Measurements from ENCODE around the gene EIF4E1B.

EIF4E1B gene

GRCh38 chr5:176628406-176629228, 1.9 kb upstream of the EIF4E1B start:
- DNase-seq, result no peak

GRCh38 chr5:176629317-176629852, 1.1 kb upstream of the EIF4E1B start:
- DNase-seq, result no peak

- DNase-seq, result no peak
These were observed 277 bp downstream of the EIF4E1B start for GRCh38 chr5:176630681-176631222.

GRCh38 chr5:176631383-176632200, 1.1 kb downstream of the EIF4E1B start:
- peak; percentile 90 for DNase-seq

- DNase-seq, result no peak
These were observed 2.3 kb downstream of the EIF4E1B start for GRCh38 chr5:176632745-176633144.

- DNase-seq, result no peak
These were observed 3.1 kb downstream of the EIF4E1B start for GRCh38 chr5:176633598-176633997.

- no peak for DNase-seq
These were observed 6.0 kb downstream of the EIF4E1B start for GRCh38 chr5:176636426-176636825.

GRCh38 chr5:176637556-176637955, 7.1 kb downstream of the EIF4E1B start:
- DNase-seq, result no peak

GRCh38 chr5:176638437-176638836, 8.0 kb downstream of the EIF4E1B start:
- no peak for DNase-seq

GRCh38 chr5:176639208-176639607, 8.7 kb downstream of the EIF4E1B start:
- no peak for DNase-seq

- DNase-seq, result peak; percentile 99
These were observed 9.5 kb downstream of the EIF4E1B start for GRCh38 chr5:176639981-176640380.

- DNase-seq, result no peak
These were observed 10.1 kb downstream of the EIF4E1B start for GRCh38 chr5:176640616-176641015.

GRCh38 chr5:176642675-176643490, 12.4 kb downstream of the EIF4E1B start:
- no peak for DNase-seq

- DNase-seq, result no peak
These were observed 13.2 kb downstream of the EIF4E1B start for GRCh38 chr5:176643491-176644219.

GRCh38 chr5:176644294-176644693, 13.8 kb downstream of the EIF4E1B start:
- no peak for DNase-seq

GRCh38 chr5:176644878-176645670, 14.6 kb downstream of the EIF4E1B start:
- DNase-seq, result no peak

- no peak for DNase-seq
These were observed 15.7 kb downstream of the EIF4E1B start for GRCh38 chr5:176646049-176646706.

- no peak for DNase-seq
These were observed 16.2 kb downstream of the EIF4E1B start for GRCh38 chr5:176646707-176647029.

GRCh38 chr5:176647030-176647842, 16.8 kb downstream of the EIF4E1B start, which contains the start of gene TSPAN17:
TSS of gene TSPAN17 (plus strand) at chr5:176647484. CDS start at chr5:176647616, 132 bp downstream.
- DNase-seq, result peak; percentile 98

Data from NCI-H446 treated with DMSO at 0.1 percent for 48 hours (cell line).